Large intestine (tissue), 12 donors: ENCODE measurements around the gene OR7C1. TPM values are rescaled to one million over a fixed set of nuclear protein-coding genes. Genes with fewer than 3 reads are reported as not detected.

Source experiments
- DNase-seq, 2 donors: peaks; one replicate each; pipeline versions ENCODE4 v3.0.0 to v3.0.0-alpha.2; 2013
- H3K27ac ChIP-seq: one replicate; pipeline ENCODE4 v1.5.1; 2013; ENCODE audit warnings: low read length
- H3K27me3 ChIP-seq: 2 replicates; pipeline ENCODE4 v1.6.1; 2013; ENCODE audit warnings: low read length; ENCODE audit not compliant: control insufficient read depth, insufficient read depth
- H3K36me3 ChIP-seq: 2 replicates; pipeline ENCODE4 v1.6.1; 2013; ENCODE audit warnings: low read length; ENCODE audit not compliant: control insufficient read depth, insufficient read depth
- H3K4me1 ChIP-seq: one replicate; pipeline ENCODE4 v1.6.1; 2013; ENCODE audit warnings: low read length; ENCODE audit not compliant: control insufficient read depth, insufficient read depth
- H3K4me3 ChIP-seq: one replicate; pipeline ENCODE4 v1.5.1; 2013; ENCODE audit warnings: low read length
- H3K9me3 ChIP-seq: one replicate; pipeline ENCODE4 v1.6.1; 2013; ENCODE audit warnings: mild to moderate bottlenecking, low read depth, low read length, moderate library complexity; ENCODE audit not compliant: control insufficient read depth
- WGBS: methylation state at CpG from one replicate; pipeline ENCODE4 v1.1.5; 2013; ENCODE audit warnings: low lambda C conversion rate; ENCODE audit not compliant: insufficient coverage; 5-methylcytosine and 5-hydroxymethylcytosine counted together
- long read RNA-seq, 11 donors: transcript quantifications; one replicate each; lab custom pipeline, GENCODE V29; 2026
- polyA plus RNA-seq: library from polyadenylated mRNA; unstranded; fragments of 120-200 nt; gene quantifications from one replicate; pipeline ENCODE4 v1.2.1, GENCODE V29; 2013

OR7C1 gene
- polyA plus RNA-seq: 0.03 TPM
- long read RNA-seq, donor 1: 0 reads
- long read RNA-seq, donor 2: 0 reads
- long read RNA-seq, donor 3: 0 reads
- long read RNA-seq, donor 4: 0 reads
- long read RNA-seq, donor 5: 0 reads
- long read RNA-seq, donor 6: 0 reads
- long read RNA-seq, donor 7: 0 reads
- long read RNA-seq, donor 8: 0 reads
- long read RNA-seq, donor 9: 0 reads
- long read RNA-seq, donor 10: 0 reads
- long read RNA-seq, donor 11: 0 reads

- Histone ChIP-seq H3K27me3 (no peaks in the 10 kb centered on the region), H3K4me3 (no peak within 1 kb of the TSS), H3K36me3 (no peaks in the 10 kb centered on the region), H3K9me3 (no peaks in the 10 kb centered on the region), H3K27ac (no peak within 1 kb of the TSS), H3K4me1 (no peaks in the 10 kb centered on the region)
- no CpG with 5 or more reads among the region's 1 CpG for WGBS
- DNase-seq: no peak
Observed at GRCh38 chr19:14835011-14835410, at the start of gene OR7C1, which contains the start of gene OR7A5. TSS of gene OR7C1 (minus strand) at chr19:14835185. CDS start at chr19:14800136, 35,049 bp downstream. TSS of gene OR7A5 (minus strand) at chr19:14835185. CDS start at chr19:14828241, 6,944 bp downstream.

GRCh38 chr19:14871619-14872230, 36.7 kb upstream of the OR7C1 start:
- no peak for DNase-seq
- H3K27ac ChIP-seq: no peak overlapping the region
- WGBS: 83% methylated on average over 2 of the region's 4 CpGs
- no peaks in the 10 kb centered on the region for H3K27me3 ChIP-seq
- H3K36me3 ChIP-seq: no peaks in the 10 kb centered on the region
- H3K4me1 ChIP-seq: no peaks in the 10 kb centered on the region
- H3K4me3 ChIP-seq: no peak overlapping the region
- no peaks in the 10 kb centered on the region for H3K9me3 ChIP-seq

GRCh38 chr19:14868497-14868896, 33.5 kb upstream of the OR7C1 start:
- Histone ChIP-seq H3K9me3 (no peaks in the 10 kb centered on the region), H3K36me3 (no peaks in the 10 kb centered on the region), H3K4me1 (no peaks in the 10 kb centered on the region), H3K27me3 (no peaks in the 10 kb centered on the region), H3K4me3 (no peak overlapping the region), H3K27ac (no peak overlapping the region)
- WGBS: 97% methylated on average over 3 of the region's 5 CpGs
- no peak for DNase-seq

- 83% methylated on average over 1 of the region's 5 CpGs for WGBS
- Histone ChIP-seq H3K36me3 (no peaks in the 10 kb centered on the region), H3K4me1 (no peaks in the 10 kb centered on the region), H3K27ac (no peak within 1 kb of the TSS), H3K27me3 (no peaks in the 10 kb centered on the region), H3K4me3 (no peak within 1 kb of the TSS), H3K9me3 (no peaks in the 10 kb centered on the region)
- no peak for DNase-seq
Observed at GRCh38 chr19:14848822-14849221, 13.8 kb upstream of the OR7C1 start, which contains the start of gene OR7A10. TSS of gene OR7A10 (minus strand) at chr19:14848922. CDS start at chr19:14841877, 7,045 bp downstream.

GRCh38 chr19:14843578-14843977, 8.6 kb upstream of the OR7C1 start:
- Histone ChIP-seq H3K4me1 (no peaks in the 10 kb centered on the region), H3K36me3 (no peaks in the 10 kb centered on the region)
- no CpG with 5 or more reads among the region's 6 CpGs for WGBS

GRCh38 chr19:14843169-14843568, 8.2 kb upstream of the OR7C1 start:
- no peak overlapping the region for H3K4me3 ChIP-seq
- DNase-seq: no peak
- H3K9me3 ChIP-seq: no peaks in the 10 kb centered on the region
- no peaks in the 10 kb centered on the region for H3K36me3 ChIP-seq
- no peaks in the 10 kb centered on the region for H3K27me3 ChIP-seq
- 70% methylated on average over 2 of the region's 2 CpGs for WGBS
- H3K27ac ChIP-seq: no peak overlapping the region
- H3K4me1 ChIP-seq: no peaks in the 10 kb centered on the region

More at GRCh38 chr19:14843578-14843977, 8.6 kb upstream of the OR7C1 start:
- DNase-seq: no peak
- Histone ChIP-seq H3K9me3 (no peaks in the 10 kb centered on the region), H3K27ac (no peak overlapping the region), H3K4me3 (no peak overlapping the region), H3K27me3 (no peaks in the 10 kb centered on the region)

- WGBS: no CpG with 5 or more reads among the region's 1 CpG
- Histone ChIP-seq H3K27ac (no peak overlapping the region), H3K4me1 (no peaks in the 10 kb centered on the region), H3K9me3 (no peaks in the 10 kb centered on the region), H3K36me3 (no peaks in the 10 kb centered on the region), H3K4me3 (no peak overlapping the region), H3K27me3 (no peaks in the 10 kb centered on the region)
- DNase-seq: no peak
Observed at GRCh38 chr19:14840206-14840605, 5.2 kb upstream of the OR7C1 start.

GRCh38 chr19:14837391-14837790, 2.4 kb upstream of the OR7C1 start:
- no peak for DNase-seq
- WGBS: no CpG with 5 or more reads among the region's 4 CpGs

GRCh38 chr19:14830702-14831101, 4.3 kb downstream of the OR7C1 start:
- Histone ChIP-seq H3K27me3 (no peaks in the 10 kb centered on the region), H3K4me3 (no peak overlapping the region), H3K36me3 (no peaks in the 10 kb centered on the region), H3K9me3 (no peaks in the 10 kb centered on the region), H3K27ac (no peak overlapping the region), H3K4me1 (no peaks in the 10 kb centered on the region)
- DNase-seq: peak; percentile 0 to 5
- no CpG with 5 or more reads among the region's 4 CpGs for WGBS

More at GRCh38 chr19:14837391-14837790, 2.4 kb upstream of the OR7C1 start:
- H3K4me1 ChIP-seq: no peaks in the 10 kb centered on the region
- H3K36me3 ChIP-seq: no peaks in the 10 kb centered on the region
- no peak overlapping the region for H3K4me3 ChIP-seq
- H3K9me3 ChIP-seq: no peaks in the 10 kb centered on the region
- no peaks in the 10 kb centered on the region for H3K27me3 ChIP-seq
- no peak overlapping the region for H3K27ac ChIP-seq

GRCh38 chr19:14826006-14826405, 9.0 kb downstream of the OR7C1 start:
- Histone ChIP-seq H3K27ac (no peak overlapping the region), H3K4me1 (no peaks in the 10 kb centered on the region), H3K36me3 (no peaks in the 10 kb centered on the region), H3K4me3 (no peak overlapping the region), H3K9me3 (no peaks in the 10 kb centered on the region), H3K27me3 (no peaks in the 10 kb centered on the region)
- no peak for DNase-seq
- 100% methylated on average over 2 of the region's 2 CpGs for WGBS
